CD14-positive monocyte (primary cell): ENCODE measurements around the gene YARS2. TPM values are rescaled to one million over a fixed set of nuclear protein-coding genes. Genes with fewer than 3 reads are reported as not detected.

ENCODE experiments used
- DNase-seq, 3 donors: peaks; one replicate each; pipeline ENCODE4 v3.0.0-alpha.2; 2011 to 2022
- H2AFZ ChIP-seq: 2 replicates; pipeline ENCODE4 v1.6.0; 2012; ENCODE audit warnings: mild to moderate bottlenecking, low read depth, low read length, inconsistent platforms; ENCODE audit not compliant: insufficient read depth, poor library complexity, severe bottlenecking
- H3K27ac ChIP-seq, 2 donors: 1 replicate in 1 of 2; 2 replicates in 1 of 2; pipeline ENCODE4 v1.5.1; 2012 to 2013; ENCODE audit warnings: low read length in 2 of 2, control low read depth in 1 of 2, inconsistent platforms in 1 of 2, low read depth in 1 of 2, mild to moderate bottlenecking in 1 of 2
- H3K27me3 ChIP-seq, 2 donors: one replicate each; pipeline versions ENCODE4 v1.6.0 to v1.6.1; 2011 to 2013; ENCODE audit warnings: low read length in 2 of 2; ENCODE audit not compliant: control insufficient read depth in 2 of 2, insufficient read depth in 2 of 2
- H3K36me3 ChIP-seq, 2 donors: replicated peaks in 1 of 2; 1 replicate in 1 of 2; 2 replicates in 1 of 2; pipeline versions ENCODE4 v1.5.1 to v1.6.1; 2012 to 2013; ENCODE audit warnings: low read length in 2 of 2, control low read depth in 1 of 2, inconsistent platforms in 1 of 2, mild to moderate bottlenecking in 1 of 2; ENCODE audit not compliant: insufficient read depth in 2 of 2, control insufficient read depth in 1 of 2
- H3K4me1 ChIP-seq, 2 donors: 1 replicate in 1 of 2; 2 replicates in 1 of 2; pipeline versions ENCODE4 v1.5.1 to v1.6.1; 2012 to 2013; ENCODE audit warnings: low read length in 2 of 2, control low read depth in 1 of 2, inconsistent platforms in 1 of 2, mild to moderate bottlenecking in 1 of 2, moderate library complexity in 1 of 2; ENCODE audit not compliant: insufficient read depth in 2 of 2, control insufficient read depth in 1 of 2
- H3K4me2 ChIP-seq: replicated peaks from 2 replicates; pipeline ENCODE3; 2012; ENCODE audit warnings: low read length, moderate library complexity, mild to moderate bottlenecking; ENCODE audit not compliant: poor library complexity, severe bottlenecking; ENCODE audit errors: extremely low read depth
- H3K4me3 ChIP-seq, 3 experiments: fragments of 200-600 bp in 1 of 3; sonication (generic) in 1 of 3; replicated peaks in 1 of 3; 1 replicate in 2 of 3; 2 replicates in 1 of 3; pipeline ENCODE4 v1.5.1; 2011 to 2013; ENCODE audit warnings: low read length in 3 of 3, mild to moderate bottlenecking in 3 of 3, control low read depth in 2 of 3, low read depth in 2 of 3, inconsistent platforms in 1 of 3, moderate library complexity in 1 of 3
- H3K79me2 ChIP-seq: 2 replicates; pipeline ENCODE4 v1.6.0; 2012; ENCODE audit warnings: mild to moderate bottlenecking, control low read depth, inconsistent platforms, low read length, moderate library complexity; ENCODE audit not compliant: insufficient read depth
- H3K9ac ChIP-seq: 2 replicates; pipeline ENCODE4 v1.6.0; 2017; ENCODE audit warnings: low read length, mild to moderate bottlenecking; ENCODE audit not compliant: insufficient read depth, poor library complexity, severe bottlenecking
- H3K9me3 ChIP-seq, 2 donors: replicated peaks in 1 of 2; 1 replicate in 1 of 2; 2 replicates in 1 of 2; pipeline versions ENCODE4 v1.5.1 to v1.6.1; 2012 to 2013; ENCODE audit warnings: low read length in 2 of 2, control low read depth in 1 of 2; ENCODE audit not compliant: control insufficient read depth in 1 of 2, insufficient read depth in 1 of 2
- H4K20me1 ChIP-seq: 2 replicates; pipeline ENCODE4 v1.6.0; 2012; ENCODE audit warnings: mild to moderate bottlenecking, low read length, control low read depth, moderate library complexity; ENCODE audit not compliant: insufficient read depth
- H3K27ac Mint-ChIP-seq, 7 donors: one replicate each; pipeline ENCODE4 v1.8.0; 2020; ENCODE audit warnings: mild to moderate bottlenecking in 7 of 7, mixed read lengths in 7 of 7, moderate library complexity in 6 of 7, inconsistent platforms in 2 of 7
- H3K27me3 Mint-ChIP-seq, 3 donors: one replicate each; pipeline ENCODE4 v1.8.0; 2021 to 2022; ENCODE audit warnings: low read depth in 3 of 3, mild to moderate bottlenecking in 3 of 3, mixed read lengths in 3 of 3, moderate library complexity in 3 of 3, inconsistent platforms in 1 of 3
- H3K36me3 Mint-ChIP-seq, 2 donors: one replicate each; pipeline ENCODE4 v1.8.0; 2020; ENCODE audit warnings: mixed read lengths in 2 of 2, inconsistent platforms in 1 of 2, mild to moderate bottlenecking in 1 of 2
- H3K4me1 Mint-ChIP-seq: one replicate; pipeline ENCODE4 v1.8.0; 2020; ENCODE audit warnings: mild to moderate bottlenecking, mixed read lengths
- H3K4me3 Mint-ChIP-seq, 2 donors: one replicate each; pipeline ENCODE4 v1.8.0; 2020; ENCODE audit warnings: mild to moderate bottlenecking in 2 of 2, mixed read lengths in 2 of 2, moderate library complexity in 1 of 2
- H3K9me3 Mint-ChIP-seq, 7 donors: one replicate each; pipeline ENCODE4 v1.8.0; 2020 to 2022; ENCODE audit warnings: mixed read lengths in 7 of 7, mild to moderate bottlenecking in 6 of 7, moderate library complexity in 6 of 7, inconsistent platforms in 2 of 7
- WGBS: methylation state at CpG from one replicate; pipeline ENCODE4 v1.1.5; 2013; ENCODE audit warnings: missing lambda C conversion rate; ENCODE audit not compliant: insufficient coverage; 5-methylcytosine and 5-hydroxymethylcytosine counted together
- intact Hi-C, 2 donors: fragments of 100-400 bp; cut with micrococcal nuclease; formaldehyde crosslinking; loops; one replicate each; pipeline versions ENCODE4 v1.15.0 to v1.15.1; 2023
- polyA plus RNA-seq, 3 donors: library from polyadenylated mRNA; depleted of rRNA in 1 of 3; unstranded in 2 of 3; stranded (reverse) in 1 of 3; fragments of 300-500 nt in 2 of 3; fragments of >200 nt in 1 of 3; fragmentation: Illumina TruSeq in 2 of 3; gene quantifications; 1 replicate in 2 of 3; 2 replicates in 1 of 3; pipeline ENCODE4 v1.2.3, GENCODE V29; 2012 to 2021
- TF ChIP-seq, protein P1 (sequence below): fragments of 200-600 bp; IDR thresholded peaks from one replicate; pipeline ENCODE4 v1.8.0; 2022; ENCODE audit warnings: antibody characterized with exemption, mild to moderate bottlenecking

The YARS2 gene
- polyA plus RNA-seq, 3 donors = 4.5 to 7.5 (median 6.6) TPM

DNA sequence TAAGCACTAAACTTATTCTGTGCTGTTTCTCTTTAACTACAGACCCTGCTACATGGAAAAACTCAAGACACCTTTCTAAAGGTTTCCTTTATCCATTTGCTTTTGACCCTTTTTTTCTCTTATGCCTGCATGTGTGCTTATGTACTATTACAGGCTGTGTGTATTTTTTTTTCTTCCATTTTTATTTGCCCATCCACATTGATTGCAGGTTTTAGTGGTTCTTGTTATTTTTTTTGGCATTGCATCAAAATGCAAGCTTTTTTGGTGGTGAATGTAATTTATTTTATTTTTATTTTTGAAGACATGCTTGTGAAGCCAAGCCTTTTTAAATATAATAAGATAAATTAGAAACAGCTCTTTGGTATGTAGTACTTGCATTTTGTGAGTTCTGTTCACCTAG, 49.9 kb downstream of the YARS2 start:
- no peak overlapping the region for H3K9ac ChIP-seq
- Mint-ChIP-seq H3K4me1 (no peaks in the 10 kb centered on the region), H3K36me3 (peaks cover 46 to 72% of the 10 kb centered on the region in 2 donors), H3K27me3 (peaks cover 0 to 1% (median 0%) of the 10 kb centered on the region in 3 donors), H3K4me3 (no peak overlapping the region), H3K9me3 (no peaks in the 10 kb centered on the region), H3K27ac (no peak overlapping the region)
- no peak for DNase-seq
- no peaks in the 10 kb centered on the region for H3K9me3 ChIP-seq
- no peak overlapping the region for H2AFZ ChIP-seq
- peaks cover 48 to 76% of the 10 kb centered on the region in 2 donors for H3K36me3 ChIP-seq
- peaks cover 4% of the 10 kb centered on the region for H3K79me2 ChIP-seq
- no peak overlapping the region for H3K4me2 ChIP-seq
- H3K4me3 ChIP-seq = no peak overlapping the region
- TF ChIP-seq, protein P1, sequence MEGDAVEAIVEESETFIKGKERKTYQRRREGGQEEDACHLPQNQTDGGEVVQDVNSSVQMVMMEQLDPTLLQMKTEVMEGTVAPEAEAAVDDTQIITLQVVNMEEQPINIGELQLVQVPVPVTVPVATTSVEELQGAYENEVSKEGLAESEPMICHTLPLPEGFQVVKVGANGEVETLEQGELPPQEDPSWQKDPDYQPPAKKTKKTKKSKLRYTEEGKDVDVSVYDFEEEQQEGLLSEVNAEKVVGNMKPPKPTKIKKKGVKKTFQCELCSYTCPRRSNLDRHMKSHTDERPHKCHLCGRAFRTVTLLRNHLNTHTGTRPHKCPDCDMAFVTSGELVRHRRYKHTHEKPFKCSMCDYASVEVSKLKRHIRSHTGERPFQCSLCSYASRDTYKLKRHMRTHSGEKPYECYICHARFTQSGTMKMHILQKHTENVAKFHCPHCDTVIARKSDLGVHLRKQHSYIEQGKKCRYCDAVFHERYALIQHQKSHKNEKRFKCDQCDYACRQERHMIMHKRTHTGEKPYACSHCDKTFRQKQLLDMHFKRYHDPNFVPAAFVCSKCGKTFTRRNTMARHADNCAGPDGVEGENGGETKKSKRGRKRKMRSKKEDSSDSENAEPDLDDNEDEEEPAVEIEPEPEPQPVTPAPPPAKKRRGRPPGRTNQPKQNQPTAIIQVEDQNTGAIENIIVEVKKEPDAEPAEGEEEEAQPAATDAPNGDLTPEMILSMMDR = no peak
- intact Hi-C loops = no loop called here
- H3K27me3 ChIP-seq = no peaks in the 10 kb centered on the region
- H4K20me1 ChIP-seq = no peaks in the 10 kb centered on the region
- H3K27ac ChIP-seq = no peak overlapping the region
- H3K4me1 ChIP-seq = no peaks in the 10 kb centered on the region

DNA sequence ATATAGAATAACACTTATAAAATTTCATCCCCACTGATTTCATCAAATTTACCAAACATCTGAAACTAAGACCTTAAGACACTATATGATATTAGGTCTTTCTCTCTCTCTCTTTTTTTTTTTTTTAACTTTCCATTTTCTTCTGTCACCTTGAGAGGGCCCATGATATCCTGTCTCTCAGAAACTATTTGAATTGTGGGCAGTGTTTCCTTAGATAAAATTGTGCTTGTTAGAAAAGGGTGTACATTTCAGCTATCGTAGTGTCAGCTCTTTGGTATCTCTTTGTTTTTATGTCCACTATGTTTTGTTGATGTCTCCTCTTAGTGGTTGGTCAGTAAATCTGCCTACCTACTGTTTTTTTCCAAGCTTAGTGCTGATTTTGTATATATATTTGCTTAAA, 52.8 kb downstream of the YARS2 start:
- Mint-ChIP-seq H3K4me1 (no peaks in the 10 kb centered on the region), H3K4me3 (no peak overlapping the region), H3K36me3 (peaks cover 31 to 55% of the 10 kb centered on the region in 2 donors), H3K9me3 (no peaks in the 10 kb centered on the region), H3K27ac (peak overlapping the region in 1 of 7 donors; percentile 39), H3K27me3 (peaks cover 0 to 1% (median 0%) of the 10 kb centered on the region in 3 donors)
- H3K4me1 ChIP-seq = no peaks in the 10 kb centered on the region
- peaks cover 36 to 52% of the 10 kb centered on the region in 2 donors for H3K36me3 ChIP-seq
- H4K20me1 ChIP-seq = peaks cover 19% of the 10 kb centered on the region
- no peak overlapping the region for H3K4me3 ChIP-seq
- H3K9me3 ChIP-seq = no peaks in the 10 kb centered on the region
- no peak for DNase-seq
- H2AFZ ChIP-seq = no peak overlapping the region
- no peak overlapping the region for H3K27ac ChIP-seq
- TF ChIP-seq, protein P1 = no peak
- no peak overlapping the region for H3K9ac ChIP-seq
- intact Hi-C loops = no loop called here
- H3K4me2 ChIP-seq = no peak overlapping the region
- H3K27me3 ChIP-seq = no peaks in the 10 kb centered on the region
- no CpG with 5 or more reads among the region's 1 CpG for WGBS
- peaks cover 32% of the 10 kb centered on the region for H3K79me2 ChIP-seq
